Brain microvascular endothelial cell (primary cell): ENCODE data around the gene EPB41.

ENCODE experiments used
- DNase-seq: peaks from one replicate; pipeline ENCODE4 v3.0.0-alpha.2; 2020
- H3K27ac ChIP-seq: fragments of 250-450 bp; sonication (Bioruptor Pico); 2 replicates; pipeline ENCODE4 v1.5.1; 2020; ENCODE audit warnings: mild to moderate bottlenecking, moderate library complexity
- H3K27me3 ChIP-seq: fragments of 250-450 bp; sonication (Bioruptor Pico); replicated peaks from 2 replicates; pipeline ENCODE4 v1.5.1; 2020; ENCODE audit warnings: mild to moderate bottlenecking
- H3K36me3 ChIP-seq: fragments of 250-450 bp; sonication (Bioruptor Pico); replicated peaks from 2 replicates; pipeline ENCODE4 v1.5.1; 2020; ENCODE audit warnings: mild to moderate bottlenecking
- H3K4me3 ChIP-seq: 2 replicates; pipeline ENCODE4 v1.5.1; 2011; ENCODE audit warnings: low read depth, mild to moderate bottlenecking, control low read depth, low read length, moderate library complexity
- CTCF ChIP-seq: IDR thresholded peaks from 2 replicates; pipeline ENCODE4 v1.5.1; 2011; ENCODE audit warnings: low read depth, mild to moderate bottlenecking, moderate library complexity, low read length, control low read depth, inconsistent platforms; ENCODE audit errors: missing control alignments
- in situ Hi-C: cut with HindIII; loops from 2 replicates; pipeline ENCODE4 v1.10.0; 2017; ENCODE audit warnings: low sequenced_read_pairs, low pct_ligation_motif_present

EPB41 gene

GRCh38 chr1:28894785-28895184 lies 19.6 kb upstream of the EPB41 start:
- DNase-seq = no peak
- Histone ChIP-seq H3K27ac (no peak overlapping the region), H3K27me3 (no peaks in the 10 kb centered on the region), H3K4me3 (no peak overlapping the region), H3K36me3 (no peaks in the 10 kb centered on the region)
- in situ Hi-C loops = no loop called here
- TF ChIP-seq CTCF = no peak

- no peak for TF ChIP-seq CTCF
- in situ Hi-C loops = no loop called here
- no peak for DNase-seq
- Histone ChIP-seq H3K27me3 (no peaks in the 10 kb centered on the region), H3K4me3 (no peak overlapping the region), H3K27ac (no peak overlapping the region), H3K36me3 (no peaks in the 10 kb centered on the region)
Measured at GRCh38 chr1:28895896-28896608, 18.3 kb upstream of the EPB41 start.

GRCh38 chr1:28896609-28896986 lies 17.8 kb upstream of the EPB41 start:
- Histone ChIP-seq H3K4me3 (no peak overlapping the region), H3K27ac (no peak overlapping the region), H3K27me3 (no peaks in the 10 kb centered on the region), H3K36me3 (no peaks in the 10 kb centered on the region)
- DNase-seq = no peak
- no peak for TF ChIP-seq CTCF
- in situ Hi-C loops = no loop called here

GRCh38 chr1:28897789-28898188 lies 16.6 kb upstream of the EPB41 start:
- Histone ChIP-seq H3K36me3 (no peaks in the 10 kb centered on the region), H3K27ac (no peak overlapping the region), H3K4me3 (no peak overlapping the region), H3K27me3 (no peaks in the 10 kb centered on the region)
- in situ Hi-C loops = no loop called here
- no peak for TF ChIP-seq CTCF
- DNase-seq = no peak

- H3K4me3 ChIP-seq = no peak overlapping the region
- no peak overlapping the region for H3K27ac ChIP-seq
- in situ Hi-C loops = no loop called here
- no peaks in the 10 kb centered on the region for H3K36me3 ChIP-seq
- DNase-seq = no peak
- no peak for TF ChIP-seq CTCF
- H3K27me3 ChIP-seq = no peaks in the 10 kb centered on the region
Measured at GRCh38 chr1:28898405-28898881, 15.9 kb upstream of the EPB41 start.

- Histone ChIP-seq H3K27me3 (no peaks in the 10 kb centered on the region), H3K27ac (no peak overlapping the region), H3K4me3 (no peak overlapping the region), H3K36me3 (no peaks in the 10 kb centered on the region)
- in situ Hi-C loops = no loop called here
- no peak for DNase-seq
- TF ChIP-seq CTCF = no peak
Measured at GRCh38 chr1:28899267-28899666, 15.1 kb upstream of the EPB41 start.
